Nephron (organoid): ENCODE results near the gene MSI2.

Experiments used
- H3K27ac Mint-ChIP-seq, 3 experiments: 2 replicates each; pipeline ENCODE4 v1.8.0; 2020; ENCODE audit warnings: mixed read lengths in 3 of 3, mild to moderate bottlenecking in 2 of 3, moderate library complexity in 1 of 3
- H3K27me3 Mint-ChIP-seq: 2 replicates; pipeline ENCODE4 v1.8.0; 2021; ENCODE audit warnings: low read depth, mild to moderate bottlenecking, moderate library complexity, mixed read lengths
- H3K36me3 Mint-ChIP-seq: 2 replicates; pipeline ENCODE4 v1.8.0; 2020; ENCODE audit warnings: low read depth, mixed read lengths
- H3K4me1 Mint-ChIP-seq: 2 replicates; pipeline ENCODE4 v1.8.0; 2020; ENCODE audit warnings: mixed read lengths
- H3K4me3 Mint-ChIP-seq, 3 experiments: 2 replicates each; pipeline ENCODE4 v1.8.0; 2020; ENCODE audit warnings: mild to moderate bottlenecking in 3 of 3, mixed read lengths in 3 of 3, moderate library complexity in 2 of 3
- H3K9me3 Mint-ChIP-seq: 2 replicates; pipeline ENCODE4 v1.8.0; 2020; ENCODE audit warnings: mixed read lengths
- CTCF ChIP-seq, 3 experiments: fragments of 200-600 bp; sonication (generic); IDR thresholded peaks; one replicate each; pipeline ENCODE4 v1.5.0; 2021; ENCODE audit warnings: antibody characterized with exemption in 3 of 3; ENCODE audit not compliant: unreplicated experiment in 3 of 3

The MSI2 gene

GRCh38 chr17:57588086-57588485 is 331.8 kb downstream of the MSI2 start:
- Mint-ChIP-seq H3K27me3 (peaks cover 73% of the 10 kb centered on the region), H3K9me3 (no peaks in the 10 kb centered on the region), H3K4me3 (no peak overlapping the region), H3K27ac (peak overlapping the region in 1 of 3 experiments; percentile 41), H3K36me3 (peaks cover 9% of the 10 kb centered on the region), H3K4me1 (peaks cover 32% of the 10 kb centered on the region)
- no peak for TF ChIP-seq CTCF (IDR thresholded peaks at IDR 0.05; ENCODE audit: unreplicated experiment in 3 of 3)

DNA sequence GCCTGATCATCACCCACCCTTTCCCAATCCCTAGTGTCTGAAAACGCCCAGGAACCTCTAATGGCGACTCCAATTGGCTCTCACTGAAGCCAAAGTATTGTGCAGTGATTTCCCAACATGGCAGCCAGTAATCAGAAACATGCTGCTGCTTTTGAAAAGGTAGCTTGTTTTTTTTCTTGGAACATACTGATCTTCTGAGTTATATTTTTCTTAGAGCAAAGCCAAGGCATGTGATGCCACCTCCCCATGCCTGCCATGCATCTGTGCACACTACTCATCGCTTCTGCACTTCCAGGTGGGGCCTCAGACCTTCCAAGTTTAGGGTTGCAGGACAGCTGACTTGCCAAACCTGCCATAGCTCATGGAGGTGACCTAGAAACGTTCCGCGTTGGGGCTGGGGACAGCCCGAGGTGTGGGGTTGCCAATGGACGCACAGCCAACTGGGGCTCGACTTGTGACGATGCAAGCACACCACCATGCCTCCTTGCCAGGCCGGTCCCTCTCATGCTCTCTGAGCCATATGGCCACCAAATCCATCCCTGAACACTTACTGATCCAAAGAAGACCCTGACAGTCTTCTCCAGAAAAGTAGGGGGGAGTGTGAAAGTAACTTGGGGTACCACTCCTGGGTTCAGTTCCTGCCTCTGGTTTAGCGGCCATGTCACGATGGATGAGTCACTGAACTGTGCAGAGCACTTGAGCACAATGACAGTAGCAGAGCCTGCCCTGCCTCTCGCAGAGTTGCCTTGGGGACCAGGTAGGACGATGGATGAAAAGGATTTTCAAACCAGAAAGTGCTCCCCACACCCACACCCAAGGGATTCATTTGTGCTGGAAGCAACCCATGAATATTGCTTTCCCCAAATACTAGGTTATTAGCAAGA is 333.1 kb downstream of the MSI2 start:
- Mint-ChIP-seq H3K4me1 (peaks cover 32% of the 10 kb centered on the region), H3K27me3 (peaks cover 68% of the 10 kb centered on the region), H3K9me3 (no peaks in the 10 kb centered on the region), H3K27ac (no peak overlapping the region), H3K4me3 (no peak overlapping the region), H3K36me3 (peaks cover 18% of the 10 kb centered on the region)
- TF ChIP-seq CTCF (IDR thresholded peaks at IDR 0.05; ENCODE audit: unreplicated experiment in 3 of 3), result no peak

GRCh38 chr17:57593739-57594462 is 337.6 kb downstream of the MSI2 start:
- Mint-ChIP-seq H3K4me1 (peaks cover 24% of the 10 kb centered on the region), H3K9me3 (no peaks in the 10 kb centered on the region), H3K27me3 (peaks cover 41% of the 10 kb centered on the region), H3K4me3 (no peak overlapping the region), H3K27ac (no peak overlapping the region), H3K36me3 (peaks cover 27% of the 10 kb centered on the region)
- TF ChIP-seq CTCF (IDR thresholded peaks at IDR 0.05; ENCODE audit: unreplicated experiment in 3 of 3), result no peak

DNA sequence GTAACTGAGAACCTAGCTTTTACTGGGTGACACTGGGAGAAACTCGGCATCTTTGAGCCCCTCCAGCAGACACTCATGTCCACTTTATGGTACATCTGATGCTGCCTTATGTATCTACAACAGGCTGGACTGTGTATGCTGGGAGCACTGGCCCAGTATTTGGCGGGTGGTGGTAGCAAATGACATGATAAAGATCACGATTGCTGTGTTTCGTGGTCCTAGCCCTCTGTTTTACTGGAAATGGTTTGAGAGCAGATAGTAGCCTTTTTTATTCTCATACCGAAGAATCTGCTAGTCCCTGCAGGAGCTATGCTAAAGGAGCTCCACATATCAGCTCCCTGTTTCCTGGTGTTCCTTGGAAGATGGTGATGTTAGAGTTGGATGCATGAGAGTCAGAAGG is 338.4 kb downstream of the MSI2 start:
- peaks cover 27% of the 10 kb centered on the region for H3K36me3 Mint-ChIP-seq
- no peak overlapping the region for H3K27ac Mint-ChIP-seq
- H3K9me3 Mint-ChIP-seq, result no peaks in the 10 kb centered on the region
- H3K27me3 Mint-ChIP-seq, result peaks cover 36% of the 10 kb centered on the region
- no peak for TF ChIP-seq CTCF (IDR thresholded peaks at IDR 0.05; ENCODE audit: unreplicated experiment in 3 of 3)
- H3K4me1 Mint-ChIP-seq, result peaks cover 24% of the 10 kb centered on the region
- no peak overlapping the region for H3K4me3 Mint-ChIP-seq

GRCh38 chr17:57595426-57595825 is 339.1 kb downstream of the MSI2 start:
- Mint-ChIP-seq H3K9me3 (no peaks in the 10 kb centered on the region), H3K27me3 (peaks cover 36% of the 10 kb centered on the region), H3K4me1 (peaks cover 20% of the 10 kb centered on the region), H3K27ac (no peak overlapping the region), H3K36me3 (peaks cover 27% of the 10 kb centered on the region), H3K4me3 (no peak overlapping the region)
- TF ChIP-seq CTCF (IDR thresholded peaks at IDR 0.05; ENCODE audit: unreplicated experiment in 3 of 3), result no peak
